CD4-positive, alpha-beta T cell treated with Interleukin-15 for 1 hour (primary cell): ENCODE measurements around the gene HSF2BP.
"Not testable (repeated sequence)": the region's sequence is repeated elsewhere in the genome, so short reads cannot be mapped to it uniquely, and the experiment has no call there.

ENCODE experiments used
- DNase-seq: peaks from one replicate; pipeline ENCODE4 v3.0.0-alpha.2; 2020

The HSF2BP gene

GRCh38 chr21:43659136-43660000, at the start of gene HSF2BP, which contains the start of gene RRP1B:
Gene HSF2BP, minus strand, starts transcription at chr21:43659488. Its CDS starts 1,392 bp downstream, at chr21:43658096.
Gene RRP1B, plus strand, starts transcription at chr21:43659560. Its CDS starts 105 bp downstream, at chr21:43659665.
- peak; percentile 80 for DNase-seq

DNA sequence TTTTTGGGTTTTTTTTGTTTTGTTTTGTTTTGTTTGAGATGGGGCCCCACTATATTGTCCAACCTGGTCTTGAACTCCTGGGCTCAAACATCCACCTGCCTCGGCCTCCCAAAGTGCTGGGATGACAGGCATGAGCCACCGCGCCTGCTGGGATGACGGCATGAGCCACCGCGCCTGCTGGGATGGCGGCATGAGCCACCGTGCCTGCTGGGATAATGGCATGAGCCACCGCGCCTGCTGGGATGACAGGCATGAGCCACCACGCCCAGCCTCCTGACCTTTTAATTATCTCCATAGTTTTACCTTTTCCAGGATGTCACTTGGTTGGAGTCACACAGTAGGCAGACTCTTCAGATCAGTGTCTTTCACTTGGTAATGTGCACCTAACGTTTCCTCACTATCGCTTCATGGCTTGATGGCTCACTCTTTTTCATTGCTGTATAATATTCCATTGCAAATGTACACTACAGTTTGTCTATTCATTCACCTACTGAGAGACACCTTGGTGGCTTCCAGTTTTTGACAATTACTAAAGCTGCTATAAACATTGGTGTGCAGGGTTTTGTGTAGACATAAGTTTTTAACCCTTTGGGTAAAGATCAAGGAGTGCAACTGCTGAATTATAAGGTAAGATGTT, 49.6 kb upstream of the HSF2BP start:
- DNase-seq: no peak

DNA sequence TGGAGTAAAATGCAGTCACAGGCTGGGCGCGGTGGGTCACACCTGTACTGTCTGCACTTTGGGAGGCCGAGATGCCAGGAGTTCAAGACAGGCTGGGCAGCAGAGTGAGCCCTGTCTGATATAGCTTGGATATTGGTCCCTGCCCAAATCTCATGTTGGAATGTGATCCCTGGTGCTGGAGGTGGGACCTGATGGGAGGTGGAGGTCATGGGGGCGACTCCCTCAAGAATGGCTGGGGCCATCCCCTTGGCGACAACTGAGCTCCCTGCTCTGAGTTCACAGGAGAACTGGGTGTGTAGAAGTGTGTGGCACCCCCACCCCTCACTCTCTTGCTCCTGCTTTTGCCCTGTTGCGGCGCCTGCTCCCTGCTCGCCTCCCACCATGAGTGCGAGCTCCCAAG, 48.2 kb upstream of the HSF2BP start:
- no peak for DNase-seq

- DNase-seq: no peak
Observed at GRCh38 chr21:43703035-43703880, 44.0 kb upstream of the HSF2BP start.

DNA sequence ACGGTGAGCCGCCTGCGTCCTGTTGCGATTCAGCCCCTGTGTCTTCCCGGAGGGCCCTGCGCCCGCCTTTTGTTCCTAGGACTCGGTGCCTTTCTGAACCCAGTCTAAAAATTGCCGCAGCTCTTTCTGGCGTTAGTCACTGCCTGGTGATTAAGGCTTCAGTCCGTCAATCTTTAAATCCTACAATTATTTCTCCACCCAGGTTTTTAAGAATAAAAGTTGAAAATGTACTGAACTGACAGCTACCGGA, 43.4 kb upstream of the HSF2BP start:
- no peak for DNase-seq

DNA sequence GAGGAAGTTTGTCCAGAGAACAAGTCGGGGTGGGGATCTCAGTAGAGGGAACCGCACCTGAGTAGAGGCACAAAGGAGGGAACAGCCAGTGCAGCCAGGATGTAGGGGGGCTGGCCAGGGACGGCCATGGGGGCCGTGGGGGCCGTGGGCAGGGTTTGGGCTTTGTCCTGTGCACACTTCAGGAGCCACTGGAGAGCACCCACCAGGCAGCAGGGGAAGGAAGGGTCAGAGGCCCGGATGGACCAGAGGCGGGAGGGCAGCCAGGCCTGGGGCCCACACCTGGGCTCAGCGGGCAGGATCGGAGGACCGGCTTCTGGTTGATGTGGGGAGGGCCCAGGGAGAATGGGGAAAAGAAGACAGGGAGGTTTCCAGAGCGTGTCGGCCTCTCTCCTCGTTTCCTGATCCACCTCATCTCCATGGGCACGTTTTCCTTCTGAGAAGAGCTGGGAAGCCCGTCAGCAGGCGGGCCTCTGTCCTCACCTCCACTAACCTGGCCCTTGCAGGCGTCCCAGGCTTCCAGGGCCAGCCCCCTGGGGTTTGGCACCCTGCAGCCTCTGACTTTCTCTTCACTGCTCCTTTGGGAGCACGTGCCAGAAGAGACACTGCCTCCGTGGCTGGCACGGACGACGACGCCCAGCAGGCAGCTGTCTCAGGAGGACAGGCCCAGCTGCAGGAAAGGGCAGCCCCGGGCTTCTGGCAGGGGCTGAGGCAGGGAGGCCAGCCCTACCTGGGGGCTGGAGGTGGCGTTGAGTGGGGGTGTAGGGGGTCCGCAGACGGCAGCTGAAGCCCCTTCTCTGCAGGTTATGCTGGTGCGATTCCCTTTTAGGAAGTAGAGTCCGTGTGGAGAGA, 42.9 kb upstream of the HSF2BP start:
- no peak for DNase-seq

DNA sequence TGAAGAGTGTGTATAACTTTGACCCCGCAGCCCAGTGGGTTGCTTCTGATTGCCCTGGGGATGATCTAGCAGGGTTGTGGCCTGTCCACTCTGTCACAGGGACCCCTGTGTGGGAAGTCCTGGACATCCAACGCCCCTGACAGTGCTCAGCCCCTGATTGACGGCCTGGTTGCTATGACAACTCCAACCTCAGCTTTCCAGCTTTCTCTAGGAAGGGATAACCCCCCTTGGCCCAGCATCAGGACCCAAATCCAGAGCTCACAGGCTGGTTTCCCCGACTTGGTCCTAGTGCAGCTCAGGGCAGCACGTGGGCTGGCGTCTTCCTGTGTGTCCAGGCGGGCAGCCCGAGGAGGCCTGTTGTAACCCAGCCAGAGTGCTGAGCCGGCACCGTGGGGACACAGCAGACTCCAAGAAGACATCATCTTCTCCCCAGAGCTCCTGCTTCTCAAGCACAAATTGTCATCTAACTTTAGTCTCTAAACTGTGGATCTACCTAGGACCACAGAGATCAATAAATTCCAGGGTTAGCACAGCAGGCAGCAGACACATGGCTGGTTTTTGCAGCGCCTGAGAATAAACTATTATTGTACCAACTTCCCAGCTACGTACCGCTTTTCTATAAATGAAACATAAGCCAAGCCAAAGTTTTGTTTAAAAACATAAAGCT, 40.8 kb upstream of the HSF2BP start:
- DNase-seq: no peak

DNA sequence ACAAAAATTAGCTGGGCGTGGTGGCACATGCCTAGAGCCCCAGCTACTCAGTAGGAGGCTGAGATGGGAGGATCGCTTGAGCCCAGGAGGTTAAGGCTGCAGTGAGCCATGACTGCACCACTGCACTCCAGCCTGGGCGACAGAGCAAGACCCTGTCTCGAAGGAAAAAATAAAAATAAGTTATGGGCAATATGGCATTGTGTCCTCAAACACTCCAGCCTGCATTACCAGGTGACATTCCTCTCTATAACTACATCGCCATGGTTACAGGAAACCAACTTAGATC, 40.1 kb upstream of the HSF2BP start:
- DNase-seq: not testable (repeated sequence)

GRCh38 chr21:43697758-43698643, 38.7 kb upstream of the HSF2BP start:
- no peak for DNase-seq

DNA sequence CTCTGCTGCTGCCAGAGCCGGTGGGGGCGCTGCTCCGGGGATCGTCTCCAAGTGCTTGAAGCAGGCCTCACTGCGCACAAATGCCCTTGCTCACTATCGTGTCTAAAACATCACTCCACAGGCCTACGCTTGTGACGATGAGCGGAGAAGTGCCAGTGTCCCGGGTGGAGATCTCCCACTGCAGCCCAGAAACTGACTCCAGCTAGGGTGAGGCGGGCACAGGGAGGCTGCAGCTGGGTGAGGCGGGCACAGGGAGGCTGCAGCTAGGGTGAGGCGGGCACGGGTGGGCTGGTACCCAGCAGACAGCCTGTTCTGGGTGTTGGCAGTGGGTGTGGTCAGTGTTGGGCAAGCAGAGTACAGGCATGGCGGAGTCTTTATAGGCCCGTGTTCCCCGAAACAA, 36.9 kb upstream of the HSF2BP start:
- no peak for DNase-seq

GRCh38 chr21:43694437-43695079, 35.3 kb upstream of the HSF2BP start:
- DNase-seq: no peak

DNA sequence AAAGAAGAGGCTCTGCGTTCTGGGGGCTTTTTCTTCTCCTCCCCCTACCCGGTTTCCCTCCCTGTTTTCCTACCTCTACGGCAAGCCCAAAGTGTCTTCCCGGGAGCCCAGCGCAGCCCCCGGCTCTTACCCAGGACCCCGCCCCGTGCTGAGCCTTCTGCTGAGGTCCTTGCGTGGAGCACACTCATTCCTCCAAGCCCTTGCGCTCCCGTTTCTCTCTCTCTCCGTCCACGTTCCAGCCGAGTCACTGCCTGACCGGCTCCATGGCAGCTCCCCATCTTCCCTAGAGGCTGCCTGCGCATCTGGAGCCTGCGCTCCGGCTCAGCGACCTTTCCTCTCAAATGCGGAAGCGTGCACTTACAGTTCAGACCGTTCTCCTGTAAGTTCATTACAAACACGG, 34.7 kb upstream of the HSF2BP start:
- no peak for DNase-seq

- no peak for DNase-seq
Observed at GRCh38 chr21:43692949-43693348, 33.7 kb upstream of the HSF2BP start.

DNA sequence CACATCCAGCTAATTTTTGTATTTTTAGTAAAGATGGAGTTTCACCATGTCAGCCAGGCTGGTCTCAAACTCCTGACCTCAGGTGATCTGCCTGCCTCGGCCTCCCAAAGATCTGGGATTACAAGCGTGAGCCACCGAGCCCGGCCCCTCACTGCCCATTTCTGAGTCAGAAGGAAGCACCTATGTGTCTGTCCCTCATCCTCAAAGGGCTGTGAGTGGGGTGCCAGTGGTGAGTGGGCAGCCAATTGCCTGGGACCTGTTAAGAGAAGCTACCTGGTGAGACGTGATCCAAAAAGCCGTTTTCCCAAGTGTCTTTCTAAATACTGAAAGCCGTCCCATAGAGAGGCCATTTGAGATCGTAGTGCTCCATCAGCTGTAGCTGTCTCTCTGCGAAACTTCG, 32.5 kb upstream of the HSF2BP start:
- DNase-seq: no peak

GRCh38 chr21:43691086-43691795, 32.0 kb upstream of the HSF2BP start:
- DNase-seq: no peak

GRCh38 chr21:43690346-43690745, 31.1 kb upstream of the HSF2BP start:
- no peak for DNase-seq

DNA sequence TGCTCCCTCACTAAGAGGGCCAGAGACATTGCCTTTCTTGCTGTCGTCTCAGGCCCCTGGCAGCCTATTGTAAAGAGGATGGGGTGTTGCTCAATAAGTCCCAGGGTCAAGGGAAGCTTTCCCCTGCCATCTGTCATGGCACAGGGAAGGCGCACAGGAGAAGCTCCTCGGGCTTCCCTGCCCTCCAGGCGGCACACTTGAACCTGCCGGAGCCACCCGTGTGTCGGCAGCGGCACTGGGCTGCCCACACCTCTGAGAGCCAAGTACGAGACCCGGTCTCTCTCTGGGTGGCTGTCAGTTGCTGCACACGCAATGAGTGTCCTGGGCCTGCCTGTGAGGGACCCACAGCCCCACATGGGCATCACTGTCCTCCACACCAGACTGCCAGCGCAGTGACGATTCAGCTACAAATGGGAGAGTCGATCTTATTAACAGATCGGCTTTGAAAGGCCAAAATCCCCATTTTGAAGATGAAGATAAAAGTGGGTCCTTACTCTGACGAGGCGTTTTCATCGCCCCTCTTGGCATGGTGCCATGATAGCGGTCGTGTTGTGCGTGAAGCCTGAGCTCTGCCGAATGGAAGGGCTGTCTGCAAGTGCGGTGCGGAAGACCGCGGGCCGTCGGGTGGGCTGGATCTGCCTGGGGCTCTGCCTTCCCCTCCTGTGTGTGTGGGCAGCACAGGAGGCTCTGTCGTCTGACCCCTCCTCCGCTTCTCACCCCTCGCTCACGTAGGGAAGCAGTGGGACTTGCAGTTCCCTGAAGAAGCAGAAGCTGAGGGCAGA, 30.5 kb upstream of the HSF2BP start:
- DNase-seq: no peak

- DNase-seq: no peak
Observed at GRCh38 chr21:43688906-43689305, 29.6 kb upstream of the HSF2BP start.
